HL-60 (cell line): Measurements from ENCODE around the gene KCNE1.

ENCODE experiments used
- GABPA ChIP-seq: IDR thresholded peaks from 2 replicates; pipeline ENCODE4 v1.6.1; 2012; ENCODE audit warnings: low read depth
- POLR2AphosphoS5 ChIP-seq: IDR thresholded peaks from 2 replicates; pipeline ENCODE4 v1.6.1; 2012; ENCODE audit warnings: low read depth
- TF ChIP-seq, protein P1 (sequence below): IDR thresholded peaks from one replicate; pipeline ENCODE4 v1.5.1; 2011; ENCODE audit warnings: low read length, control low read depth, inconsistent platforms; ENCODE audit not compliant: insufficient read depth
- TF ChIP-seq, protein P2 (sequence below): IDR thresholded peaks from 2 replicates; pipeline ENCODE4 v1.6.1; 2012; ENCODE audit warnings: low read depth; ENCODE audit not compliant: insufficient replicate concordance

DNA sequence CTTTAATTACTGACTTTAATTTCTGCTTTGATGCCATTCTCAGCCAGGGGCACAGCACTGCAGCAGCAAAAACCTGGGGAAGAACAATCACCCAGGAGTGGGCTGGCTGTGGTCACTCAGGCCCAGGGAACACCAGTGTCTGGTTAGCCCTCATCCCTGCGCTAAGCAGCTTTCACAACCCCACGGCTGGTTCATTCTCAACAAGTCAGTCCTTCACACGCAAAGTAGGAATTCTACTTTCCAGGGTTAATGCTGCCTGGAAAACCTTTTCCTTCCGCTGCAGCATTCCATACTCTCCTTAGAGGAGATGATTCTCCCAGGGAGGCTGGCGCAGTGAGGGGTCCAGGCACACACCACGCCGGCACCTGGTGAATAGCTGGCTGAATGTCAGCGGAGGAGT is 24.3 kb upstream of the KCNE1 start:
- TF ChIP-seq, protein P1, sequence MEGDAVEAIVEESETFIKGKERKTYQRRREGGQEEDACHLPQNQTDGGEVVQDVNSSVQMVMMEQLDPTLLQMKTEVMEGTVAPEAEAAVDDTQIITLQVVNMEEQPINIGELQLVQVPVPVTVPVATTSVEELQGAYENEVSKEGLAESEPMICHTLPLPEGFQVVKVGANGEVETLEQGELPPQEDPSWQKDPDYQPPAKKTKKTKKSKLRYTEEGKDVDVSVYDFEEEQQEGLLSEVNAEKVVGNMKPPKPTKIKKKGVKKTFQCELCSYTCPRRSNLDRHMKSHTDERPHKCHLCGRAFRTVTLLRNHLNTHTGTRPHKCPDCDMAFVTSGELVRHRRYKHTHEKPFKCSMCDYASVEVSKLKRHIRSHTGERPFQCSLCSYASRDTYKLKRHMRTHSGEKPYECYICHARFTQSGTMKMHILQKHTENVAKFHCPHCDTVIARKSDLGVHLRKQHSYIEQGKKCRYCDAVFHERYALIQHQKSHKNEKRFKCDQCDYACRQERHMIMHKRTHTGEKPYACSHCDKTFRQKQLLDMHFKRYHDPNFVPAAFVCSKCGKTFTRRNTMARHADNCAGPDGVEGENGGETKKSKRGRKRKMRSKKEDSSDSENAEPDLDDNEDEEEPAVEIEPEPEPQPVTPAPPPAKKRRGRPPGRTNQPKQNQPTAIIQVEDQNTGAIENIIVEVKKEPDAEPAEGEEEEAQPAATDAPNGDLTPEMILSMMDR, result no peak
- TF ChIP-seq POLR2AphosphoS5 (no peak), GABPA (no peak)
- TF ChIP-seq, protein P2, sequence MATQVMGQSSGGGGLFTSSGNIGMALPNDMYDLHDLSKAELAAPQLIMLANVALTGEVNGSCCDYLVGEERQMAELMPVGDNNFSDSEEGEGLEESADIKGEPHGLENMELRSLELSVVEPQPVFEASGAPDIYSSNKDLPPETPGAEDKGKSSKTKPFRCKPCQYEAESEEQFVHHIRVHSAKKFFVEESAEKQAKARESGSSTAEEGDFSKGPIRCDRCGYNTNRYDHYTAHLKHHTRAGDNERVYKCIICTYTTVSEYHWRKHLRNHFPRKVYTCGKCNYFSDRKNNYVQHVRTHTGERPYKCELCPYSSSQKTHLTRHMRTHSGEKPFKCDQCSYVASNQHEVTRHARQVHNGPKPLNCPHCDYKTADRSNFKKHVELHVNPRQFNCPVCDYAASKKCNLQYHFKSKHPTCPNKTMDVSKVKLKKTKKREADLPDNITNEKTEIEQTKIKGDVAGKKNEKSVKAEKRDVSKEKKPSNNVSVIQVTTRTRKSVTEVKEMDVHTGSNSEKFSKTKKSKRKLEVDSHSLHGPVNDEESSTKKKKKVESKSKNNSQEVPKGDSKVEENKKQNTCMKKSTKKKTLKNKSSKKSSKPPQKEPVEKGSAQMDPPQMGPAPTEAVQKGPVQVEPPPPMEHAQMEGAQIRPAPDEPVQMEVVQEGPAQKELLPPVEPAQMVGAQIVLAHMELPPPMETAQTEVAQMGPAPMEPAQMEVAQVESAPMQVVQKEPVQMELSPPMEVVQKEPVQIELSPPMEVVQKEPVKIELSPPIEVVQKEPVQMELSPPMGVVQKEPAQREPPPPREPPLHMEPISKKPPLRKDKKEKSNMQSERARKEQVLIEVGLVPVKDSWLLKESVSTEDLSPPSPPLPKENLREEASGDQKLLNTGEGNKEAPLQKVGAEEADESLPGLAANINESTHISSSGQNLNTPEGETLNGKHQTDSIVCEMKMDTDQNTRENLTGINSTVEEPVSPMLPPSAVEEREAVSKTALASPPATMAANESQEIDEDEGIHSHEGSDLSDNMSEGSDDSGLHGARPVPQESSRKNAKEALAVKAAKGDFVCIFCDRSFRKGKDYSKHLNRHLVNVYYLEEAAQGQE, result no peak
